ENCODE results near the gene FCSK.

GRCh38 chr16:70412385-70412784 is 42.0 kb upstream of the FCSK start:
- TF ChIP-seq POLR2A (IDR thresholded peaks at IDR 0.05) (no peak), CTCF (IDR thresholded peaks at IDR 0.05) (no peak)
